ENCODE measurements around the gene ADCY4. TPM values are rescaled to one million over a fixed set of nuclear protein-coding genes. Genes with fewer than 3 reads are reported as not detected.

ADCY4 gene
- total RNA-seq, 8 experiments from 2014 or later = 0.43 to 3.7 (median 1.2) TPM

DNA sequence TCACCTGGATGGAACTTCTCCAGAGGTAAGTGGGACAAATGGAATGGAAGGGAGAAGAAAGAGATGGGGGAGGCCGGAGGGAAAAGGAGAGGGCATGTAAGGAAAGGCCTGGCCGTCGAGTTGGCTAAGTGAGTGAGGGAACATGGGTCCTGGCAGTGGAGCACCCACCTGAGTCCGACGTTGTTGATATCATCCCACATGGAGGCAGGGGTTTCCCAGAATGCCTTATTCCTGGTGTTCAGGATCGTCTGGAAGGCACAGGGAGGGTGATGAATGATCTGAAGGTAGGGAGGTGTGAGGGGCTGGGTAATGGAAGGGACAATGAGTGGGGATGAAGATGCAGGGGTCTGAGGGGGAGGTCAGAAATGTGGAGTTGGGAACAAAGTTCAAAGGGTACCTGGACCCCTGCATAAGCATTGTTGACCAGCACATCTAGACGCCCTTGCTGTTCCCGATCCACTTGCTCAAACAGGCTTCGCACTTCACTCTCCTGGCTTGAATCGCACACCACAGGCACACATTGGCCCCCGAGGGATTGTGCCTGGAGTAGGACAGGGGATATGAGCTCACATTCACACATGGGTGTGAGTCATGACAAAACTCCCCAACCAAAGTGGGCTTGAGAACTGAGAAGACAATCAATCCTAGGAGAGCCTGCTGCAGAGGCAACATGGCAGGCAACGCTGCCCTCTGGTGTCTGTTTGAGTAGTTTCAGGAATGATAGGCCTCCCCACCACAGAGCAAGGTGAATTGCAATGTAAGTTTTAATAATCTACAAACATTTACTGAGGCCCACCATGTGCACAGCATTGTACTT is 38.3 kb downstream of the ADCY4 start:
- Histone ChIP-seq H3K27ac (no peak overlapping the region), H3K4me3 (no peak overlapping the region), H3K4me1 (replicated peaks in 1 of 2) (peaks cover 6 to 10% of the 10 kb centered on the region in 2 donors)
- WGBS, 10 experiments = 17 to 80% (median 58%) methylated on average over 1 to 12 of the region's 12 CpGs; no CpG with 5 or more reads in 2 of the 10 experiments
- in situ Hi-C loops (cut with MboI; ENCODE audit: low pct_unique_long_range_greater_than_20kb in 2 of 9, low sequenced_read_pairs in 9 of 9, unreplicated experiment in 9 of 9) = loop anchor here in 1 of 9 experiments (10.0 kb wide), 1 partner anchor 52 kb away; the partner anchor contains the start of gene TINF2
- ATAC-seq (replicated peaks in 6 of 8) = peak; percentile 42 to 82 (median 74)

DNA sequence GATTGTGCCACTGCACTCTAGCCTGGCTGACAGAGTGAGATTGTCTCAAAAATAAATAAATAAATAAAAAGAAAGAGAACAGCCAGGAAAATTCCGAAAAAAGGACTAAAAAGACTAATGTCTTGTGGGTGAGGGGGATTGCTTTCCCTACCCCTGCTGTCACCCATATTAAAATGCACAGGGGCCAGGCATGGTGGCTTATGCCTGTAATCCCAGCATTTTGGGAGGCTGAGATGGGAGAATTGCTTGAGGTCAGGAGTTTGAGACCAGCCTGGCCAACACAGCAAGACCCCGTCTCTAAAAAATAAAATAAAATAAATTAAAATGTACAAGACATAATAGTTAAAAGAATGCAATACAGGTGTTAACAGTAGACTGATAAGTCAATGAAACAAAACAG is 41.3 kb downstream of the ADCY4 start:
- in situ Hi-C loops (cut with MboI; ENCODE audit: low pct_unique_long_range_greater_than_20kb in 2 of 9, low sequenced_read_pairs in 9 of 9, unreplicated experiment in 9 of 9) = loop anchor here in 1 of 9 experiments (10.0 kb wide), 1 partner anchor 49 kb away; the partner anchor contains the start of gene TINF2
- WGBS, 10 experiments = 87 to 100% (median 100%) methylated on average over 1 to 2 of the region's 2 CpGs; no CpG with 5 or more reads in 1 of the 10 experiments

DNA sequence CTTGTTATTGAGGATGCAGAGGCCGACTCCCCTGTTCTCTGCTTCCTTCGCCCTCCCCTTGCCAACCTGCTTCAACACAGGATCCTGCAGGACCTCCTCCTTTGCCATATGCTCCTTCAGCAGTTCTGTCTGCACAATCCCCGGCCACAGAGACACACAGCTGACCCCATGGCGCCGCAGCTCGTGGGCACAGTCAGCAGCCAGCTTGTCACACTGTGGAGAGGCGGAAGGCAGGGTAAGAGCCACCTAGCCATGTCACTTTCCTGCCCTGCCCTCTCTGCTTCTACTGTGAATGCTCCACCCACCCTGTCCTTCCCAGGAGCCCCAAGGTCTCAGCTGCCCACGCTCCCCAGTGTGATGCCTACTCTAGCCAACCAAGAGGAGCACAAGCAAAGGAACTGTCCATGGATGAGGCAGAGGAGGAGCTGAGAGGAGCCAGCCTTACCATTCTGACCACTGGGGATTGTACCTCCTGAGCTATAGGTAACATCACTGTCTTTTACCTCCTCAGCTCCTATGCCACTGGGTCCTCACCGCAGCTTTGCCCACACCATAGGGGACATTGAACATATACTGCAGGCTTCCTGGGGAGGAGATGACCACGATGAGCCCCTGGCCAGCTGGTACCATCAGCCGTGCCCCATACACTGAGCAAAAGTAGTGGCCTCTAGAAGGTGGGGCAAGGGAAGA is 42.6 kb downstream of the ADCY4 start:
- no peak overlapping the region for H3K27ac ChIP-seq
- in situ Hi-C loops (cut with MboI; ENCODE audit: low pct_unique_long_range_greater_than_20kb in 2 of 9, low sequenced_read_pairs in 9 of 9, unreplicated experiment in 9 of 9) = loop anchor here in 1 of 9 experiments (10.0 kb wide), 1 partner anchor 47 kb away; the partner anchor contains the start of gene TINF2
- peaks cover 3 to 6% of the 10 kb centered on the region in 2 donors for H3K4me1 ChIP-seq (replicated peaks in 1 of 2)
- ATAC-seq (replicated peaks in 6 of 8) = no peak
- H3K4me3 ChIP-seq = no peak overlapping the region
- 40 to 100% (median 92%) methylated on average over 1 to 3 of the region's 11 CpGs; no CpG with 5 or more reads in 2 of the 10 experiments for WGBS, 10 experiments

More for the DNA sequence above, 41.3 kb downstream of the ADCY4 start:
- Histone ChIP-seq H3K4me3 (no peak overlapping the region), H3K4me1 (replicated peaks in 1 of 2) (peaks cover 3 to 6% of the 10 kb centered on the region in 2 donors), H3K27ac (no peak overlapping the region)
- no peak for ATAC-seq (replicated peaks in 6 of 8)

DNA sequence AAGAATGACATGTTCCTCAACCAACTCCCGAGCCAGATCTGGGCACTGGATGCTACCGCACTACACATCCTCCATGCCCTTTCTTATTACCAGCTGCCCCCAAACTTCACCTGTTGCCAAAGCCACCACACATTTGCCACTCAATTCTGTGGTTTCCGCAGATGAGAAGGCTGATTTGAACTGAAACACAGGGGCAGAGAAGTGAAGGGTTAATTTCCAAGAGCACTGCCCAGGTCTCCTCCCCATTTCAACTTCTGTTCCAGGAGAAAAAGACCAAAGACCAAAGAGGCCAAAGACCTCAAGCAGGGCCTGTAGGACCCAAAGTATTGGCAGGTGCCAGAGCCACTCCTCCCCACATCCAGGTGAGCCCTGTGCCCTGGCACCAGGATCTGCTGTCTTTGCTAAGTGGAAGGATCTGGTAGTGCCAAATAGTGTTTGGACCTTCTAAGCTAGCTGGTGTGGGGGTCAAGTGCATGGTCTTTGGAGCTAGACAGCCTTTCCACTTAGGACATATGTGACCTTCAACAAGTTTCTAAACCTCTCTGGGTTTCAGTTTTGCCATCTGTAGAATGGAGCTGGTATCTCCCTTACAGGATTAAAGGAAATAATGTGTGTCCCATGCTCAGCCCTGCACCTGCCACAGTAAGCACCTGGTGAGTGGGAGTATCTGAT is 43.3 kb downstream of the ADCY4 start:
- WGBS, 10 experiments = 60 to 100% (median 79%) methylated on average over 1 to 3 of the region's 3 CpGs; no CpG with 5 or more reads in 4 of the 10 experiments
- H3K27ac ChIP-seq = no peak overlapping the region
- peaks cover under 1% of the 10 kb centered on the region in 2 donors for H3K4me1 ChIP-seq (replicated peaks in 1 of 2)
- no peak for ATAC-seq (replicated peaks in 6 of 8)
- no peak overlapping the region for H3K4me3 ChIP-seq
- in situ Hi-C loops (cut with MboI; ENCODE audit: low pct_unique_long_range_greater_than_20kb in 2 of 9, low sequenced_read_pairs in 9 of 9, unreplicated experiment in 9 of 9) = loop anchor here in 1 of 9 experiments (10.0 kb wide), 1 partner anchor 47 kb away; the partner anchor contains the start of gene TINF2

DNA sequence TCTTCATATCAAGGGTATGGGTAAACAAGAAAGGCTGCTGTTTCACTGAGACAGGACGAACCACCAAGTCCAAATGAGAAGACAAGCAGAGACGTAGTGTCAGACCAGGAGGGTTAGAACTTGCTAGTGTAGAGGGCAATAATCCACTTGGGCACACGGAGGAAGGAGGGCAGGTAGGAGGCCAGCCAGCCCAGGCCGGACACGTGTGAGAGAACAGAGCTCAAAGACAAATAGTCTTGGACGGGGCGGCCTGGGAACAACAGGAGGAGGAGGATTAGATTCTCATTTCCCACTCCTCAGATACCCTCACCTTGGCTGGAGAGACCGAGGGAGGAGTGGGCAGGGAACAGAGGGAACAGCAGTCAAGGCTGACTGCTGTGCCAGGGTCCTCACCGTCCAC is 44.1 kb downstream of the ADCY4 start:
- Histone ChIP-seq H3K4me3 (no peak overlapping the region), H3K27ac (no peak overlapping the region), H3K4me1 (replicated peaks in 1 of 2) (no peaks in the 10 kb centered on the region)
- ATAC-seq (replicated peaks in 6 of 8) = no peak
- WGBS, 10 experiments = 17 to 83% (median 79%) methylated on average over 1 to 3 of the region's 9 CpGs; no CpG with 5 or more reads in 3 of the 10 experiments
- in situ Hi-C loops (cut with MboI; ENCODE audit: low pct_unique_long_range_greater_than_20kb in 2 of 9, low sequenced_read_pairs in 9 of 9, unreplicated experiment in 9 of 9) = loop anchor here in 1 of 9 experiments (10.0 kb wide), 1 partner anchor 46 kb away; the partner anchor contains the start of gene TINF2

DNA sequence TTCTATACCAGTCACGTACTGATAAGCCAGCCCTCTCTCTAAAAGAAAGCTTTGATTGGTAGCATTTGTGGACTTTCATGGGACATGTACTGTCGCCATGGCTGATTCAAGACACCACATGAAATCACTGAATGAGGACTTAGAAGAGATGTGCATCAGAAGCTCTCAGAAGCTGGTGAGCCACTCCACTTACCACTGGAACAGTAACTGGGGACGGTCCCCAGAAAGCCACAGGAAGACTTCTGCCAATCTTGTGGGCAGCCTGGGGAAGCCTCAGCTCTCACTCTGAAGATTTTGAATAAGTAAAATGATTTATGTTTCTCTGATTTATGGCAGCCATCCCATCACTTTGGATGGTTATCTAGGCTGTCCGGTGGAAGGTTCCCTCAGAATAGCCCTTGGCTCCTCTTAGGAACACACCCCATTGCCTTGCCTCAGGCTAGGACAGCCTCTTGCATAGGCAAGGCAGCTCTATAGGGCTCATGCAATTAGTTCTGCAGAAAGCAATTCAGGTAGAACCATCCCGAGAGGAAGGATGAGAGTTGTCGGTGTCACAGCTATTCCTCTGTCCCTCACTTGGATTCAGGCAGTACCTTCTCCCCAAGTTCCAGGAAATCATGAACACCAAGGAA is 45.1 kb downstream of the ADCY4 start:
- in situ Hi-C loops (cut with MboI; ENCODE audit: low pct_unique_long_range_greater_than_20kb in 2 of 9, low sequenced_read_pairs in 9 of 9, unreplicated experiment in 9 of 9) = loop anchor here in 1 of 9 experiments (10.0 kb wide), 1 partner anchor 45 kb away; the partner anchor contains the start of gene TINF2
- no peaks in the 10 kb centered on the region for H3K4me1 ChIP-seq (replicated peaks in 1 of 2)
- peak in 3 of 8 experiments; percentile 31 to 85 (median 84) for ATAC-seq (replicated peaks in 6 of 8)
- no peak overlapping the region for H3K4me3 ChIP-seq
- H3K27ac ChIP-seq = no peak overlapping the region
- 50 to 100% (median 83%) methylated on average over 1 to 4 of the region's 6 CpGs; no CpG with 5 or more reads in 3 of the 10 experiments for WGBS, 10 experiments

DNA sequence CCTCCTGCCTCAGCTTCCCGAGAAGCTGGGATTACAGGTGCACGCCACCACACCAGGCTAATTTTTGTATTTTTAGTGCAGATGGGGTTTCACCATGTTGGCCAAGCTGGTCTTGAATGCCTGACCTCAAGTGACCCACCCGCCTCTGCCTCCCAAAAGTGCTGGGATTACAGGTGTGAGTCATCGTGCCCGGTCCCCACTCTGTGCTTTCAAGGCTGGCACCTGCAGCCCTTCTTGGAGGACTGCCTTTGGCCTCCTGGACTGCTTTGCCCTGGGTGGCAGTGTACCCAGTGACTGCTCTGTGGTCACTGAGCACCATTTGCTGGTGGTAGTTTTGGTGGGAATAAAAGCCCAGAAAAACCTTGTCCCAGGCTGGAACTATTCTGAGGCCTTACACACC is 47.9 kb downstream of the ADCY4 start:
- Histone ChIP-seq H3K4me3 (no peak overlapping the region), H3K27ac (no peak overlapping the region), H3K4me1 (replicated peaks in 1 of 2) (no peaks in the 10 kb centered on the region)
- WGBS, 10 experiments = 89 to 100% (median 100%) methylated on average over 1 to 5 of the region's 5 CpGs; no CpG with 5 or more reads in 7 of the 10 experiments
- in situ Hi-C loops (cut with MboI; ENCODE audit: low pct_unique_long_range_greater_than_20kb in 2 of 9, low sequenced_read_pairs in 9 of 9, unreplicated experiment in 9 of 9) = no loop called here
- no peak for ATAC-seq (replicated peaks in 6 of 8)

DNA sequence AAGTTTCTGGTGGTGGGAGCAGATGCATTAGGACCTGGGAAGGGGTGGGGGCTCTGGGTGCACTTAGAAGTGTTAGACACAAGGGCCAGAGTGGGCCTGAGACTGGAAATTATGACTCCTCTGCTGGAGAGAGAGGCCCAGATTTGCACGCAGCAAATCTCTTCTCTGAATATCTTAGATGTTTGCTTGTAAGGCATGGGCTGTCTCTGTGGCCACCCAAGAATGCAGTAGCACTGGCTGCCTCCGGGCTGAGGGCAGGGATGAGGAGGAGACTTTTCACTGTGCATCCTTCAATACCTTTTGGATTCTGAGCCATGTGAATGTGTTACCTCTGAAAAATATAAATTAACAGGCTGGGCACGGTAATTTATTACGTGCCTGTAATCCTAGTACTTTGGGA is 49.5 kb downstream of the ADCY4 start:
- H3K27ac ChIP-seq = no peak overlapping the region
- peak in 3 of 8 experiments; percentile 11 to 46 (median 14) for ATAC-seq (replicated peaks in 6 of 8)
- WGBS, 10 experiments = 47 to 100% (median 85%) methylated on average over 1 to 3 of the region's 4 CpGs; no CpG with 5 or more reads in 3 of the 10 experiments

DNA sequence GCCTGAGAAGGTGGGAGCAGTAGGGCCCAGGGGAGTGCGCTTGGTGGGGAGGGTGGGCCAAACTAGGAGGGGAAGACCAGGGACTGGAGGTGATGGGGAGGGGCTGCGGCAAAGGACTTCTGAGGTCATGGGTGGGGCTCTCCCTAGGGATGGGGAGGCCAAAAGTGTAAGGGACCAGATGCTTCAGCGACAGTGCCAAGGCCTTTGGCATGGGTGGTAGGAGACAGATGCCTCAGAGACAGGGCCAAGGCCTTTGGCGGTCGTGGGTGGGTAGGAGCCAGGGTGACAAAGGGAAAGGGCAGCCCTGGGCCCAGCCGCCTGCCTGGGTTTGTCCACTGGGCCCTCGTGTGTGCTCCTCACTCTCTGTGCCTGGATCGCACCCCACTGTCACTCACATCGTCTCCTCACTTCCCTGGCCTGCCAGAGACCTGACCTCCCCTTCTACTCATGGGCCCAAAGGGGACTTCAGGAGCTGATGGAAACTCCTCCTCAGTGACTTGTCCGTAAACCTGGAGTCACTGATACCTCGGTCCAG is 50.3 kb downstream of the ADCY4 start:
- in situ Hi-C loops (cut with MboI; ENCODE audit: low pct_unique_long_range_greater_than_20kb in 2 of 9, low sequenced_read_pairs in 9 of 9, unreplicated experiment in 9 of 9) = no loop called here
- no peak overlapping the region for H3K4me3 ChIP-seq
- H3K27ac ChIP-seq = no peak overlapping the region
- no peaks in the 10 kb centered on the region for H3K4me1 ChIP-seq (replicated peaks in 1 of 2)
- 61 to 100% (median 79%) methylated on average over 1 to 3 of the region's 11 CpGs; no CpG with 5 or more reads in 6 of the 10 experiments for WGBS, 10 experiments
- no peak for ATAC-seq (replicated peaks in 6 of 8)

More for the DNA sequence above, 49.5 kb downstream of the ADCY4 start:
- in situ Hi-C loops (cut with MboI; ENCODE audit: low pct_unique_long_range_greater_than_20kb in 2 of 9, low sequenced_read_pairs in 9 of 9, unreplicated experiment in 9 of 9) = no loop called here
- no peak overlapping the region for H3K4me3 ChIP-seq
- H3K4me1 ChIP-seq (replicated peaks in 1 of 2) = no peaks in the 10 kb centered on the region

DNA sequence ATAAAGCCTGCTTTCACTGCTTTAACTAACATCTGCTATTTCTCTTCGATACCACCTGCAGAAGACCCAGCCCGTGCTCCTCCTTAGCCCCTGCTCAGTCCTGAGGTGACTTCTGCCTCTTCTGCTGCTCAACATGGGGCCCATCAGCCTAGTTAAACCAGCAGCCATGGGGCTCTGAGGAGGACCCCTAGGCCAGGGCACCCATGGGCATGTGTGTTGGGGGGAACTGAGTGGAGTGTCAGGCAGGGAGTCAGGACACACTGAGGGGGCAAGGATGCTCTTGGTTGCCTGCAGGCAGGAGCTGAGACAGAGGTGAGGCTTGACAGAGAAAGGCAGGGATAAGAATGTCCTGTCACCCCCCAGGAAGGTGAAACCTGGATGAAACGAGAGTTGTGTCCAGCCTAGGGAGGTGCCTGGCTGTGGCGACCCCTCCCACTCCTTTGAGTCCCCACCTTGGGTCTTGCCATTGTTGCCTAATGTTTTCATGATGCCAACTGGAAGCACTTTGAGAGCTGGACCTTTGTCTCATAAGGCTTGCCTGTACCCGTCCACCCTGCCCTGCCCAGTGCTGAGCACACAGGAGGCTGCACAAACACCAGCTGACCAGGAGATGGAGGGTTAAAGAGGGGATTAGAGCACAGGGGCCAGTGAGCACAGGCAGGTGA is 50.9 kb downstream of the ADCY4 start:
- in situ Hi-C loops (cut with MboI; ENCODE audit: low pct_unique_long_range_greater_than_20kb in 2 of 9, low sequenced_read_pairs in 9 of 9, unreplicated experiment in 9 of 9) = no loop called here
- no peak for ATAC-seq (replicated peaks in 6 of 8)
- Histone ChIP-seq H3K27ac (no peak overlapping the region), H3K4me1 (replicated peaks in 1 of 2) (no peaks in the 10 kb centered on the region), H3K4me3 (no peak overlapping the region)
- 40 to 94% (median 70%) methylated on average over 1 to 4 of the region's 5 CpGs; no CpG with 5 or more reads in 3 of the 10 experiments for WGBS, 10 experiments

DNA sequence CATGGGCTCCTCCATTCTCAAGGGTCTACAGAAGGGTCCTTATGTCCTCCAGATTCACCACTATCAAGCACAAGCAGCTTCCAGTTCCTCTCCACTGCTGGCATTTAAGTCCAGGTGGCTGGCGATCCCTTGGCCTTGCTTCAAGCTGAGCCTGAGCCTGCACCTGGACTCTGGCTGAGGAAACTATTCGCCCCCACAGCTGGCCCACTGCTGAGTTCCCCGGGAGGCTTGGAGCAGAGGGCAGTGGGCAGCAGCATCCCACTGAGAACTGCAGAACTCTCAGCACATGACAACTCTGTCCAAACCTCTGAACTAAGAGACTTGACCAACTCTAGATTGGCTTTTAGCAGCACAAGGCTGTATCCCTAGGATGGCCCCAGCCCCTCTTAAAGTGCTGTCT is 52.1 kb downstream of the ADCY4 start:
- in situ Hi-C loops (cut with MboI; ENCODE audit: low pct_unique_long_range_greater_than_20kb in 2 of 9, low sequenced_read_pairs in 9 of 9, unreplicated experiment in 9 of 9) = no loop called here
- Histone ChIP-seq H3K4me3 (no peak overlapping the region), H3K27ac (no peak overlapping the region), H3K4me1 (replicated peaks in 1 of 2) (no peaks in the 10 kb centered on the region)
- WGBS, 10 experiments = 20 to 83% (median 58%) methylated on average over 1 to 3 of the region's 3 CpGs; no CpG with 5 or more reads in 4 of the 10 experiments
- no peak for ATAC-seq (replicated peaks in 6 of 8)

Measured in motor neuron (in vitro differentiated cells).